Activated T-cell treated with anti-CD3 and anti-CD28 coated beads, Interleukin-2, amount 50 U/mL, for 72 hours (primary cell): ENCODE data around the gene CLINT1. TPM values are rescaled to one million over a fixed set of nuclear protein-coding genes. Genes with fewer than 3 reads are reported as not detected.
A peak's percentile ranks its signal among the peaks of the same experiment; 100 is the strongest.

ENCODE experiments used
- ATAC-seq, 2 donors: fragments of 150-1000 bp; cut with Tn5 transposase; replicated peaks in 1 of 2; 2 replicates each; pipeline ENCODE4 v1.10.0; 2021; ENCODE audit warnings: moderate library complexity in 2 of 2, mild to moderate bottlenecking in 1 of 2
- DNase-seq, 2 donors: peaks; one replicate each; pipeline ENCODE4 v3.0.0; 2021 to 2022; ENCODE audit warnings: mixed read lengths in 1 of 2
- H3K27ac Mint-ChIP-seq: one replicate; pipeline ENCODE4 v1.8.0; 2022; ENCODE audit warnings: mild to moderate bottlenecking, moderate library complexity, mixed read lengths
- H3K27me3 Mint-ChIP-seq: one replicate; pipeline ENCODE4 v1.8.0; 2022; ENCODE audit warnings: low read depth, mixed read lengths
- H3K36me3 Mint-ChIP-seq, 2 donors: one replicate each; pipeline ENCODE4 v1.8.0; 2022; ENCODE audit warnings: mixed read lengths in 2 of 2, mild to moderate bottlenecking in 1 of 2; ENCODE audit not compliant: insufficient read depth in 2 of 2
- H3K4me1 Mint-ChIP-seq: one replicate; pipeline ENCODE4 v1.8.0; 2022; ENCODE audit warnings: low read depth, mixed read lengths
- H3K4me3 Mint-ChIP-seq, 2 donors: one replicate each; pipeline ENCODE4 v1.8.0; 2022; ENCODE audit warnings: mild to moderate bottlenecking in 2 of 2, mixed read lengths in 2 of 2, moderate library complexity in 2 of 2
- H3K9me3 Mint-ChIP-seq, 2 donors: one replicate each; pipeline ENCODE4 v1.8.0; 2022; ENCODE audit warnings: mixed read lengths in 2 of 2
- total RNA-seq, 2 donors: library from RNA; stranded (reverse); gene quantifications; one replicate each; pipeline ENCODE4 v1.2.3, GENCODE V29; 2022

CLINT1 gene
- total RNA-seq, 2 donors from 2014 or later = 60.7 to 66.0 TPM

GRCh38 chr5:157758706-157759105 is 100.2 kb downstream of the CLINT1 start:
- peaks cover 0 to 3% of the 10 kb centered on the region in 2 donors for H3K36me3 Mint-ChIP-seq
- ATAC-seq = peak; percentile 18 to 58

GRCh38 chr5:157756122-157756521 is 102.8 kb downstream of the CLINT1 start:
- H3K27ac Mint-ChIP-seq = no peak overlapping the region
- H3K36me3 Mint-ChIP-seq = peaks cover 2 to 9% of the 10 kb centered on the region in 2 donors
- DNase-seq = no peak
- H3K4me1 Mint-ChIP-seq = peaks cover 13% of the 10 kb centered on the region
- no peaks in the 10 kb centered on the region for H3K27me3 Mint-ChIP-seq
- H3K9me3 Mint-ChIP-seq = no peaks in the 10 kb centered on the region
- H3K4me3 Mint-ChIP-seq = no peak overlapping the region
- peak in 1 of 2 donors; percentile 80 for ATAC-seq

More at GRCh38 chr5:157758706-157759105, 100.2 kb downstream of the CLINT1 start:
- H3K4me1 Mint-ChIP-seq = peaks cover 13% of the 10 kb centered on the region
- H3K4me3 Mint-ChIP-seq = no peak overlapping the region
- DNase-seq = no peak
- H3K27ac Mint-ChIP-seq = no peak overlapping the region
- H3K9me3 Mint-ChIP-seq = no peaks in the 10 kb centered on the region
- no peaks in the 10 kb centered on the region for H3K27me3 Mint-ChIP-seq

- Mint-ChIP-seq H3K4me3 (no peak overlapping the region), H3K27me3 (no peaks in the 10 kb centered on the region), H3K9me3 (no peaks in the 10 kb centered on the region), H3K36me3 (peaks cover 2 to 9% of the 10 kb centered on the region in 2 donors), H3K4me1 (peaks cover 44% of the 10 kb centered on the region), H3K27ac (no peak overlapping the region)
- ATAC-seq = no peak
- no peak for DNase-seq
Measured at GRCh38 chr5:157750320-157750719, 108.6 kb downstream of the CLINT1 start.

- no peak for ATAC-seq
- DNase-seq = no peak
- no peaks in the 10 kb centered on the region for H3K27me3 Mint-ChIP-seq
- no peak overlapping the region for H3K4me3 Mint-ChIP-seq
- no peaks in the 10 kb centered on the region for H3K9me3 Mint-ChIP-seq
- H3K36me3 Mint-ChIP-seq = peaks cover 4 to 7% of the 10 kb centered on the region in 2 donors
- no peak overlapping the region for H3K27ac Mint-ChIP-seq
- peaks cover 53% of the 10 kb centered on the region for H3K4me1 Mint-ChIP-seq
Measured at GRCh38 chr5:157749462-157749799, 109.5 kb downstream of the CLINT1 start.

GRCh38 chr5:157748760-157749461 is 110.0 kb downstream of the CLINT1 start:
- no peaks in the 10 kb centered on the region for H3K27me3 Mint-ChIP-seq
- DNase-seq = no peak
- H3K4me1 Mint-ChIP-seq = peaks cover 56% of the 10 kb centered on the region
- H3K4me3 Mint-ChIP-seq = peak overlapping the region in 1 of 2 donors; percentile 1
- peak overlapping the region; percentile 2 for H3K27ac Mint-ChIP-seq
- no peaks in the 10 kb centered on the region for H3K9me3 Mint-ChIP-seq
- peaks cover 7 to 9% of the 10 kb centered on the region in 2 donors for H3K36me3 Mint-ChIP-seq
- no peak for ATAC-seq

- Mint-ChIP-seq H3K27ac (peak overlapping the region; percentile 2), H3K36me3 (peaks cover 7 to 9% of the 10 kb centered on the region in 2 donors)
- peak in 1 of 2 donors; percentile 8 for ATAC-seq
Measured at GRCh38 chr5:157747766-157748700, 110.9 kb downstream of the CLINT1 start.

GRCh38 chr5:157747173-157747740 is 111.7 kb downstream of the CLINT1 start:
- no peak for ATAC-seq
- peaks cover 66% of the 10 kb centered on the region for H3K4me1 Mint-ChIP-seq
- peak overlapping the region in 1 of 2 donors; percentile 48 for H3K4me3 Mint-ChIP-seq

More at GRCh38 chr5:157747766-157748700, 110.9 kb downstream of the CLINT1 start:
- H3K9me3 Mint-ChIP-seq = no peaks in the 10 kb centered on the region
- DNase-seq = no peak
- no peaks in the 10 kb centered on the region for H3K27me3 Mint-ChIP-seq
- peaks cover 59% of the 10 kb centered on the region for H3K4me1 Mint-ChIP-seq
- peak overlapping the region in 1 of 2 donors; percentile 48 for H3K4me3 Mint-ChIP-seq

GRCh38 chr5:157745041-157745456 is 113.9 kb downstream of the CLINT1 start:
- Mint-ChIP-seq H3K4me3 (peak overlapping the region; percentile 95), H3K27ac (peak overlapping the region; percentile 92)
- ATAC-seq = no peak

More at GRCh38 chr5:157747173-157747740, 111.7 kb downstream of the CLINT1 start:
- Mint-ChIP-seq H3K27ac (peak overlapping the region; percentile 2), H3K9me3 (no peaks in the 10 kb centered on the region), H3K36me3 (peaks cover 5 to 7% of the 10 kb centered on the region in 2 donors), H3K27me3 (no peaks in the 10 kb centered on the region)
- DNase-seq = no peak

GRCh38 chr5:157744051-157745011 is 114.6 kb downstream of the CLINT1 start:
- H3K36me3 Mint-ChIP-seq = peaks cover 3 to 5% of the 10 kb centered on the region in 2 donors
- peak overlapping the region; percentile 95 for H3K4me3 Mint-ChIP-seq
- H3K27me3 Mint-ChIP-seq = no peaks in the 10 kb centered on the region
- H3K9me3 Mint-ChIP-seq = no peaks in the 10 kb centered on the region
- DNase-seq (peak; percentile 52 to 58), ATAC-seq (peak; percentile 42 to 49)
- peaks cover 63% of the 10 kb centered on the region for H3K4me1 Mint-ChIP-seq
- peak overlapping the region; percentile 92 for H3K27ac Mint-ChIP-seq

More at GRCh38 chr5:157745041-157745456, 113.9 kb downstream of the CLINT1 start:
- Mint-ChIP-seq H3K4me1 (peaks cover 66% of the 10 kb centered on the region), H3K36me3 (peaks cover 3 to 5% of the 10 kb centered on the region in 2 donors), H3K27me3 (no peaks in the 10 kb centered on the region), H3K9me3 (no peaks in the 10 kb centered on the region)
- DNase-seq = no peak

- Mint-ChIP-seq H3K4me1 (peaks cover 56% of the 10 kb centered on the region), H3K27me3 (no peaks in the 10 kb centered on the region), H3K9me3 (no peaks in the 10 kb centered on the region), H3K4me3 (peak within 1 kb of the TSS; percentile 95), H3K27ac (peak within 1 kb of the TSS; percentile 92), H3K36me3 (peaks cover 3 to 5% of the 10 kb centered on the region in 2 donors)
- DNase-seq (peak; percentile 92 to 96), ATAC-seq (peak; percentile 94)
Measured at GRCh38 chr5:157743163-157744050, 115.5 kb downstream of the CLINT1 start, which contains the start of gene LSM11. Gene LSM11 (plus strand): TSS chr5:157743712. CDS start chr5:157743751, 39 bp downstream.

- Mint-ChIP-seq H3K4me1 (peaks cover 36% of the 10 kb centered on the region), H3K36me3 (peaks cover 5 to 6% of the 10 kb centered on the region in 2 donors), H3K27ac (no peak overlapping the region), H3K4me3 (no peak overlapping the region), H3K27me3 (no peaks in the 10 kb centered on the region), H3K9me3 (no peaks in the 10 kb centered on the region)
- DNase-seq (no peak), ATAC-seq (no peak)
Measured at GRCh38 chr5:157741131-157741530, 117.8 kb downstream of the CLINT1 start.
